Osteoblast (primary cell): ENCODE data around the gene SPECC1. TPM values are rescaled to one million over a fixed set of nuclear protein-coding genes. Genes with fewer than 3 reads are reported as not detected.

Experiments used
- DNase-seq: peaks from one replicate; pipeline ENCODE4 v3.0.0; 2011; ENCODE audit warnings: low spot score, mixed read lengths; ENCODE audit not compliant: insufficient read length; ENCODE audit errors: missing footprints
- H2AFZ ChIP-seq: 2 replicates; pipeline ENCODE4 v1.6.0; 2011; ENCODE audit warnings: mild to moderate bottlenecking, low read length
- H3K27ac ChIP-seq: 2 replicates; pipeline ENCODE4 v1.5.1; 2011; ENCODE audit warnings: mild to moderate bottlenecking, low read depth, low read length, moderate library complexity
- H3K27me3 ChIP-seq: 2 replicates; pipeline ENCODE4 v1.6.0; 2012; ENCODE audit warnings: mild to moderate bottlenecking, control low read depth, inconsistent platforms, low read length, moderate library complexity; ENCODE audit not compliant: insufficient read depth
- H3K36me3 ChIP-seq: 2 replicates; pipeline ENCODE4 v1.5.1; 2011; ENCODE audit warnings: mild to moderate bottlenecking, low read length, control low read depth, moderate library complexity; ENCODE audit not compliant: insufficient read depth
- H3K4me1 ChIP-seq: 2 replicates; pipeline ENCODE4 v1.5.1; 2011; ENCODE audit warnings: mild to moderate bottlenecking, low read length, control low read depth, moderate library complexity; ENCODE audit not compliant: insufficient read depth
- H3K4me2 ChIP-seq: 2 replicates; pipeline ENCODE4 v1.6.0; 2011; ENCODE audit warnings: mild to moderate bottlenecking, low read length; ENCODE audit not compliant: insufficient read depth
- H3K4me3 ChIP-seq: fragments of 200-600 bp; sonication (generic); 3 replicates; pipeline ENCODE4 v1.5.1; 2012; ENCODE audit warnings: mild to moderate bottlenecking, low read length, inconsistent platforms; ENCODE audit not compliant: insufficient read depth
- H3K79me2 ChIP-seq: 2 replicates; pipeline ENCODE4 v1.6.0; 2012; ENCODE audit warnings: mild to moderate bottlenecking, low read length, control low read depth, inconsistent platforms; ENCODE audit not compliant: insufficient read depth
- H3K9me3 ChIP-seq: 2 replicates; pipeline ENCODE4 v1.5.1; 2011; ENCODE audit warnings: low read depth, low read length, control low read depth
- H4K20me1 ChIP-seq: 2 replicates; pipeline ENCODE4 v1.6.0; 2012; ENCODE audit warnings: mild to moderate bottlenecking, low read length, control low read depth; ENCODE audit not compliant: insufficient read depth
- CTCF ChIP-seq: IDR thresholded peaks from 2 replicates; pipeline ENCODE4 v1.5.1; 2011; ENCODE audit warnings: mild to moderate bottlenecking, low read depth, low read length, moderate library complexity; ENCODE audit errors: extremely low read depth
- total RNA-seq: library from RNA; depleted of rRNA; stranded (reverse); fragments of >200 nt; gene quantifications from 2 replicates; pipeline ENCODE4 v1.2.3, GENCODE V29; 2012

SPECC1 gene
- total RNA-seq, 1 donor = 155 TPM

DNA sequence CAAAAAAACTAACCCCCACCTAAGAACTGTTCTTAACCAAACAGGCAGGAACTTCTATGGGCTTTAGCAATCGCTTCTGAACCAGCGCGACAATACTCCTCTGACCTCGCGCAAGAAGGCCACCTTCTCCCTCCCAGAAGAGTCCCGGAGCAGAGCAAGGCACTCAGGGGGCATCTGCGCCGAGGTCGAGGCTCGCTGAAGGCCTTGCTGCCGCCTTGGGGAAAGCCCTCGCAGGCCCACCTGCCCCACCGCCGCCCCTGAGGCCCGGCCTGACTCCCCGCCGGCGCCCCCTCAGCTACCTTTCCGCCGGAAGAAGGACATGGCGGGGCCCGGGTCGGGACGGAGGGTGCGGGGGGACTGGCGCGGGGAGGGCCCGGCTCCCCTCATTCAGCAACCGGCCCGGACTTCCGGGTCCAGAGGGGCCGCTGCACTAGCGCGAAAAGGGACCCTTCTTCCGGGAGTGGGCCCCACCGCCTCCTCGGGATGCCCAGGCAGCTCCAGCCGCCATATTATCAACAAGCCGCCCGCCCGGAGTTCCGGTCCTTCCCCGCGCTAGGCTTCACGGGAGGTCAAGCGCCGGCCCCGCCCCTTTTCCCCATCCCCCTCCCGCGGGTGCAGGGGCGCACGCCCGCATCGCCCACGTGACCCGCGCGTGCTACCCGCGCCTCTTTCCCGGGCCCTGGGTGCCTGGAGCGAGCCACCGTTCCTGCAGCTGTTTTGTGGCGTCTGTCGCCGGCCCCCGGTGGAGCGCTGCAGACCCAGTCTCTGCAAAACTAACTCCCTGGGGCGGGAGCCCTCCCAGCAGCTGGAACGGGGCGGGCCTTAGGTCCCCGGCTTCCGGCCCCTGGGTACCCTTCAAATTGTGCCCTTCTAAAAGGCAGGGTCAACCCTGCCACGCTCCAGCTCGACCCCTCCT lies 31.6 kb upstream of the SPECC1 start, which contains the start of gene AKAP10:
AKAP10 (minus strand) TSS at position 536 of the 916 bp plus-strand sequence; CDS start at position 387, 149 bp downstream.
- Histone ChIP-seq H3K36me3 (no peaks in the 10 kb centered on the region), H3K27me3 (no peaks in the 10 kb centered on the region), H3K4me2 (peak within 1 kb of the TSS; percentile 92), H3K9me3 (no peaks in the 10 kb centered on the region), H3K4me1 (peaks cover 11% of the 10 kb centered on the region), H2AFZ (peak within 1 kb of the TSS; percentile 99), H4K20me1 (peaks cover 6% of the 10 kb centered on the region), H3K27ac (peak within 1 kb of the TSS; percentile 72), H3K79me2 (peaks cover 59% of the 10 kb centered on the region), H3K4me3 (peak within 1 kb of the TSS; percentile 85)
- TF ChIP-seq CTCF = no peak
- DNase-seq = peak; percentile 96

DNA sequence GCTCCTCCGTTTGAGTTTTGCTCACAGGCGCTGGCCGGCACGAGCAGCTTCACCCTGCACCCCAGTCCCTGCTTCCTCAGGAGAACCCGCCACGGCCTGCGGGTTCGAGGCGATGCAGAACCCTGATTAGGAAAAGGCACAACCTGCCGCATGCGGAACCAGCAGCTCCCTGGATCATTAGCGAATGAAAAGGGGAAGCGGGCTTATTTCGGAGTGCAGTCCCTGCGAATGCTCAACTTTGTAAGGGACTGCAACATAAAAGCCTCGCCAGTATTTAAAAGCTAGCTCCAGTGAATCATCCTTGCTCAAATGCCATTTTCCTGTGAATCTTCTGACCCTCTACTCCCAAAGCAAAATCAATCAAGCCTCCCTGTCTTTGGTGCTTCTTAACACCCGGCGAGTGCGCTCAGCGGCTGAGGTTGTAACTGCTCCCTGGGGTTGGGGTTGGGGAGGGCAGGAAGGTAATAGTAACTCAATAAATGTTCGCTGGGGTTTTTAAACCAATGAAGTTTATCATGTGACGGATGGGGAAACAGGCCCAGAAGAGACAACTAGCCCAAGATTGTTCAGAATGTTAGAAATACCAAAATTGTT lies 30.9 kb upstream of the SPECC1 start:
- peaks cover 6% of the 10 kb centered on the region for H4K20me1 ChIP-seq
- H2AFZ ChIP-seq = peak overlapping the region; percentile 99
- H3K36me3 ChIP-seq = no peaks in the 10 kb centered on the region
- peak overlapping the region; percentile 92 for H3K4me2 ChIP-seq
- H3K9me3 ChIP-seq = no peaks in the 10 kb centered on the region
- peak; percentile 62 for DNase-seq
- H3K27me3 ChIP-seq = no peaks in the 10 kb centered on the region
- no peak for TF ChIP-seq CTCF
- H3K27ac ChIP-seq = peak overlapping the region; percentile 59
- peaks cover 52% of the 10 kb centered on the region for H3K79me2 ChIP-seq
- peak overlapping the region; percentile 85 for H3K4me3 ChIP-seq
- peaks cover 11% of the 10 kb centered on the region for H3K4me1 ChIP-seq

- H3K79me2 ChIP-seq = peaks cover 47% of the 10 kb centered on the region
- H3K4me1 ChIP-seq = peaks cover 11% of the 10 kb centered on the region
- no peak for TF ChIP-seq CTCF
- DNase-seq = no peak
- no peak overlapping the region for H3K27ac ChIP-seq
- peak overlapping the region; percentile 92 for H3K4me2 ChIP-seq
- no peak overlapping the region for H3K4me3 ChIP-seq
- H4K20me1 ChIP-seq = peaks cover 6% of the 10 kb centered on the region
- no peak overlapping the region for H2AFZ ChIP-seq
- H3K9me3 ChIP-seq = no peaks in the 10 kb centered on the region
- H3K27me3 ChIP-seq = no peaks in the 10 kb centered on the region
- H3K36me3 ChIP-seq = no peaks in the 10 kb centered on the region
These were observed 30.4 kb upstream of the SPECC1 start for GRCh38 chr17:19978805-19979211.
